C4-2B (cell line): ENCODE results near the gene KCNJ6.

Experiments used
- H3K27ac ChIP-seq: fragments of 450-650 bp; 2 replicates; pipeline ENCODE4 v1.5.1; 2017
- CTCF ChIP-seq: fragments of 450-650 bp; conservative IDR thresholded peaks from 2 replicates; pipeline ENCODE4 v1.5.1; 2017; ENCODE audit warnings: mild to moderate bottlenecking
- ZFX ChIP-seq: fragments of 450-650 bp; IDR thresholded peaks from 2 replicates; pipeline ENCODE4 v1.6.1; 2017

Gene KCNJ6

GRCh38 chr21:37792046-37792445, 124.2 kb downstream of the KCNJ6 start:
- H3K27ac ChIP-seq, result no peak overlapping the region
- TF ChIP-seq CTCF (no peak), ZFX (no peak)

GRCh38 chr21:37790905-37791304, 125.4 kb downstream of the KCNJ6 start:
- TF ChIP-seq CTCF (no peak), ZFX (no peak)

DNA sequence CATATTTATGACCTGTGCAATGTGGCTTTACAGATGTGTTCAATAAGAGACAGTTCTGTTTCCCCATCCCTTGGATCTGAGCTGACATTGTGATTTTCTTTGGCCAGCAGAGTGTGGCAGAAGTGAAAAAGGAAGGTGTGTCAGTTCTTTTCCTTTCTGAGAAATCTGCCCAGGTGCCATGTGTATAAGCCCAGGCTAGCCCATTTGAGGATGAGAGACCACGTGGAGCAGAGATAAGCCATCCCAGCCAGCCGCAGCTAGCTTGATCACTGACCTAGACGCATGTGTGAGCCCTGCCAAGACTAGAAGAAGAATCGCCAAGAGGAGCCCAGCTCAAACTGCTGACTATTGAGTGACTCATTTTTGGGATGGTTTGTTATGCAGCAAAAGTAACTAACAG, 127.8 kb downstream of the KCNJ6 start:
- TF ChIP-seq ZFX (no peak), CTCF (no peak)
- no peak overlapping the region for H3K27ac ChIP-seq

More at GRCh38 chr21:37790905-37791304, 125.4 kb downstream of the KCNJ6 start:
- no peak overlapping the region for H3K27ac ChIP-seq

GRCh38 chr21:37787456-37787855, 128.8 kb downstream of the KCNJ6 start:
- H3K27ac ChIP-seq, result no peak overlapping the region
- TF ChIP-seq ZFX (no peak), CTCF (no peak)

- H3K27ac ChIP-seq, result no peak overlapping the region
- no peak for TF ChIP-seq CTCF
- TF ChIP-seq ZFX, result no peak
Measured at GRCh38 chr21:37784591-37785318, 131.5 kb downstream of the KCNJ6 start.

- no peak overlapping the region for H3K27ac ChIP-seq
- TF ChIP-seq CTCF (no peak), ZFX (no peak)
Measured at GRCh38 chr21:37783016-37783415, 133.2 kb downstream of the KCNJ6 start.

- H3K27ac ChIP-seq, result no peak overlapping the region
- TF ChIP-seq ZFX, result no peak
- TF ChIP-seq CTCF, result no peak
Measured at GRCh38 chr21:37780991-37781983, 135.0 kb downstream of the KCNJ6 start.
